Gastrocnemius medialis (tissue), 4 donors: ENCODE results near the gene IKZF2.

Source experiments
- CTCF ChIP-seq, 5 experiments: fragments of 450-650 bp in 3 of 5; fragments of 200-600 bp in 2 of 5; sonication (generic) in 2 of 5; IDR thresholded peaks in 4 of 5; conservative IDR thresholded peaks in 1 of 5; 1 replicate in 4 of 5; 2 replicates in 1 of 5; pipeline ENCODE4 v1.5.1; 2016 to 2019; ENCODE audit warnings: antibody characterized with exemption in 5 of 5, mild to moderate bottlenecking in 3 of 5, moderate library complexity in 3 of 5
- POLR2A ChIP-seq, 2 donors: fragments of 450-650 bp; IDR thresholded peaks; one replicate each; pipeline ENCODE4 v1.6.1; 2017; ENCODE audit warnings: antibody characterized with exemption in 2 of 2, mild to moderate bottlenecking in 2 of 2, moderate library complexity in 2 of 2

GRCh38 chr2:212958757-212959295, 192.6 kb downstream of the IKZF2 start:
- TF ChIP-seq CTCF (IDR thresholded peaks at IDR 0.05 in 4 of 5, conservative IDR thresholded peaks at IDR 0.05 in 1 of 5) (no peak), POLR2A (IDR thresholded peaks at IDR 0.05) (no peak)
